Measurements from ENCODE around the gene RASEF.

DNA sequence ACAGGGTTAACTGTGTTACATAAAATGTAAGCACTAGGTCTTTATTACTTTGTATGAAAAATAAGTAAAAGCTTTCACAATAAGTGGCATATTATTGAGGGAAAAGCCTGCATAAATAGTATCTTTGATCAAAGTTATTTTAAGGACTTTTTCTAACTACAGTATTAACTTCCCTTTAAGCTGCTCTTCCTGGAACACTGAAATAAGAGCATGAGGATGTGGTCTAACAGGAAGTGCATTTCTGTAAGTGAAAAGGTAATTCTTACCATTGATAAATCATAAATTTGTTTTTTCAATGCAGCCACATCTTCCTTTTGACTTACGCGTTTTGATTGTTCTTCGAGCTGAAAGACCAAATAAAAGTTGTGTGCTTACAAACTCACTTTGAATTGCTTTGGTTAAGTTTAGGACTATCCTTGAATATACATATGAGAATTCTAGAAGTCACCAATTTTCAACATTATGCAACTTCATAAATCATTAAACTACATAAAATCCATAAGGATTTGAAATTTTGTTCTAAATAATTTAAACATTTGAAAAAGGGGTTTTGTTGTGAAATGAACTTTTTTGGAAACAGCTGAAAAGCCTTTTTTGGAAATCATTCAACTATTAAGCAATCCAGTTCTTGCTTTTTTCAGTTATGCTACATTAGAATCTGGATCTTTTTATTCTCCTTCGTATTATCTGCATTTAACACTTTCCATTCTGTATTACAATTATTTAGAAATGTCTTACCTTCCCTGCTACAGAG is 50.6 kb downstream of the RASEF start:
- TF ChIP-seq, protein P1, sequence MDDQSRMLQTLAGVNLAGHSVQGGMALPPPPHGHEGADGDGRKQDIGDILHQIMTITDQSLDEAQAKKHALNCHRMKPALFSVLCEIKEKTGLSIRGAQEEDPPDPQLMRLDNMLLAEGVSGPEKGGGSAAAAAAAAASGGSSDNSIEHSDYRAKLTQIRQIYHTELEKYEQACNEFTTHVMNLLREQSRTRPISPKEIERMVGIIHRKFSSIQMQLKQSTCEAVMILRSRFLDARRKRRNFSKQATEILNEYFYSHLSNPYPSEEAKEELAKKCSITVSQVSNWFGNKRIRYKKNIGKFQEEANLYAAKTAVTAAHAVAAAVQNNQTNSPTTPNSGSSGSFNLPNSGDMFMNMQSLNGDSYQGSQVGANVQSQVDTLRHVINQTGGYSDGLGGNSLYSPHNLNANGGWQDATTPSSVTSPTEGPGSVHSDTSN (CRISPR knock-in tag; IDR thresholded peaks at IDR 0.05; ENCODE audit: borderline replicate concordance): no peak
- TF ChIP-seq HCFC1 (IDR thresholded peaks at IDR 0.05; ENCODE audit: low read depth, low read length) (no peak), PITX1 (CRISPR knock-in tag; IDR thresholded peaks at IDR 0.05) (no peak), POLR2A (IDR thresholded peaks at IDR 0.05; ENCODE audit: insufficient read depth in 1 of 2, low read depth in 2 of 2, low read length in 2 of 2) (no peak), STAT5B (CRISPR knock-in tag; IDR thresholded peaks at IDR 0.05) (no peak)
- TF ChIP-seq, protein P2, sequence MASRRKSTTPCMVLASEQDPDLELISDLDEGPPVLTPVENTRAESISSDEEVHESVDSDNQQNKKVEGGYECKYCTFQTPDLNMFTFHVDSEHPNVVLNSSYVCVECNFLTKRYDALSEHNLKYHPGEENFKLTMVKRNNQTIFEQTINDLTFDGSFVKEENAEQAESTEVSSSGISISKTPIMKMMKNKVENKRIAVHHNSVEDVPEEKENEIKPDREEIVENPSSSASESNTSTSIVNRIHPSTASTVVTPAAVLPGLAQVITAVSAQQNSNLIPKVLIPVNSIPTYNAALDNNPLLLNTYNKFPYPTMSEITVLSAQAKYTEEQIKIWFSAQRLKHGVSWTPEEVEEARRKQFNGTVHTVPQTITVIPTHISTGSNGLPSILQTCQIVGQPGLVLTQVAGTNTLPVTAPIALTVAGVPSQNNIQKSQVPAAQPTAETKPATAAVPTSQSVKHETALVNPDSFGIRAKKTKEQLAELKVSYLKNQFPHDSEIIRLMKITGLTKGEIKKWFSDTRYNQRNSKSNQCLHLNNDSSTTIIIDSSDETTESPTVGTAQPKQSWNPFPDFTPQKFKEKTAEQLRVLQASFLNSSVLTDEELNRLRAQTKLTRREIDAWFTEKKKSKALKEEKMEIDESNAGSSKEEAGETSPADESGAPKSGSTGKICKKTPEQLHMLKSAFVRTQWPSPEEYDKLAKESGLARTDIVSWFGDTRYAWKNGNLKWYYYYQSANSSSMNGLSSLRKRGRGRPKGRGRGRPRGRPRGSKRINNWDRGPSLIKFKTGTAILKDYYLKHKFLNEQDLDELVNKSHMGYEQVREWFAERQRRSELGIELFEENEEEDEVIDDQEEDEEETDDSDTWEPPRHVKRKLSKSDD (CRISPR knock-in tag; IDR thresholded peaks at IDR 0.05; ENCODE audit: low read depth): no peak
- TF ChIP-seq, protein P3, sequence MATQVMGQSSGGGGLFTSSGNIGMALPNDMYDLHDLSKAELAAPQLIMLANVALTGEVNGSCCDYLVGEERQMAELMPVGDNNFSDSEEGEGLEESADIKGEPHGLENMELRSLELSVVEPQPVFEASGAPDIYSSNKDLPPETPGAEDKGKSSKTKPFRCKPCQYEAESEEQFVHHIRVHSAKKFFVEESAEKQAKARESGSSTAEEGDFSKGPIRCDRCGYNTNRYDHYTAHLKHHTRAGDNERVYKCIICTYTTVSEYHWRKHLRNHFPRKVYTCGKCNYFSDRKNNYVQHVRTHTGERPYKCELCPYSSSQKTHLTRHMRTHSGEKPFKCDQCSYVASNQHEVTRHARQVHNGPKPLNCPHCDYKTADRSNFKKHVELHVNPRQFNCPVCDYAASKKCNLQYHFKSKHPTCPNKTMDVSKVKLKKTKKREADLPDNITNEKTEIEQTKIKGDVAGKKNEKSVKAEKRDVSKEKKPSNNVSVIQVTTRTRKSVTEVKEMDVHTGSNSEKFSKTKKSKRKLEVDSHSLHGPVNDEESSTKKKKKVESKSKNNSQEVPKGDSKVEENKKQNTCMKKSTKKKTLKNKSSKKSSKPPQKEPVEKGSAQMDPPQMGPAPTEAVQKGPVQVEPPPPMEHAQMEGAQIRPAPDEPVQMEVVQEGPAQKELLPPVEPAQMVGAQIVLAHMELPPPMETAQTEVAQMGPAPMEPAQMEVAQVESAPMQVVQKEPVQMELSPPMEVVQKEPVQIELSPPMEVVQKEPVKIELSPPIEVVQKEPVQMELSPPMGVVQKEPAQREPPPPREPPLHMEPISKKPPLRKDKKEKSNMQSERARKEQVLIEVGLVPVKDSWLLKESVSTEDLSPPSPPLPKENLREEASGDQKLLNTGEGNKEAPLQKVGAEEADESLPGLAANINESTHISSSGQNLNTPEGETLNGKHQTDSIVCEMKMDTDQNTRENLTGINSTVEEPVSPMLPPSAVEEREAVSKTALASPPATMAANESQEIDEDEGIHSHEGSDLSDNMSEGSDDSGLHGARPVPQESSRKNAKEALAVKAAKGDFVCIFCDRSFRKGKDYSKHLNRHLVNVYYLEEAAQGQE (IDR thresholded peaks at IDR 0.05; ENCODE audit: borderline replicate concordance in 1 of 2, low read depth in 1 of 2, low read length in 2 of 2): no peak

Data from HepG2 (cell line).